B cell (primary cell): ENCODE measurements around the gene WDR1.

Source experiments
- EZH2 ChIP-seq: IDR thresholded peaks from 2 replicates; pipeline ENCODE4 v1.6.1; 2012; ENCODE audit warnings: borderline replicate concordance, low read depth, mild to moderate bottlenecking, moderate library complexity, low read length; ENCODE audit not compliant: insufficient read depth, poor library complexity, severe bottlenecking
- TF ChIP-seq, protein P1 (sequence below): fragments of 200-600 bp; IDR thresholded peaks from one replicate; pipeline ENCODE4 v1.8.0; 2022; ENCODE audit warnings: antibody characterized with exemption, mild to moderate bottlenecking

DNA sequence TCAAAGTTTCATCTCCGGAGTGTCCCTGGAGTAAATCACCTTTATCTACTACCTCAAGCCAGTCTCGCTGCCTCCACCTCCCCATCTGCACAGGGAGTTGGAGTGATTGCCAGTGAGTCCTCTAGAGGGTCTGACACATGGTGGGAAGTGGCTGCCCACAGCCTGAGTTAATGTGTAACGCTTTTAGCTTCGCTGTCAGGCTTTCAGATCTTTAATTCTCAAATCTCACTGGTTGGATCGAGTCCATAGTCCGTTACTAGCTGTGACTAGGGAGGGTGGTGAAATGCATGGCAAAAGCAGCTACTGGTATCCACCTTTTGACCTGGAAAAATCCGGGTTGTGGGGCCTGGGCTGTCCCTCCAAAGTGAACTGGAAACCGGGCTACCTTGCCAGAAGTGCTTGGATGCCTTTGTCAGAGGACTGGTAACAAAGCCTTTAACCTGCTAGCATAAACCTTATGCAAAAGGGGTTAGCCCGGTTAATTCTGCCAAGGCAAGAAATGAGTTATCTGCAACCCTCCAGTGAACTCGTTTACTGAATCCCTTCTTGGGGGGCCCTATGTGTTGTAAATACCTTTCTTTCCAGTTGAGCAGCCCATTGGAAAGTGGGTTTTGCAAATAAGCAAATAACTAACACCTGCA lies 5.1 kb upstream of the WDR1 start:
- TF ChIP-seq, protein P1, sequence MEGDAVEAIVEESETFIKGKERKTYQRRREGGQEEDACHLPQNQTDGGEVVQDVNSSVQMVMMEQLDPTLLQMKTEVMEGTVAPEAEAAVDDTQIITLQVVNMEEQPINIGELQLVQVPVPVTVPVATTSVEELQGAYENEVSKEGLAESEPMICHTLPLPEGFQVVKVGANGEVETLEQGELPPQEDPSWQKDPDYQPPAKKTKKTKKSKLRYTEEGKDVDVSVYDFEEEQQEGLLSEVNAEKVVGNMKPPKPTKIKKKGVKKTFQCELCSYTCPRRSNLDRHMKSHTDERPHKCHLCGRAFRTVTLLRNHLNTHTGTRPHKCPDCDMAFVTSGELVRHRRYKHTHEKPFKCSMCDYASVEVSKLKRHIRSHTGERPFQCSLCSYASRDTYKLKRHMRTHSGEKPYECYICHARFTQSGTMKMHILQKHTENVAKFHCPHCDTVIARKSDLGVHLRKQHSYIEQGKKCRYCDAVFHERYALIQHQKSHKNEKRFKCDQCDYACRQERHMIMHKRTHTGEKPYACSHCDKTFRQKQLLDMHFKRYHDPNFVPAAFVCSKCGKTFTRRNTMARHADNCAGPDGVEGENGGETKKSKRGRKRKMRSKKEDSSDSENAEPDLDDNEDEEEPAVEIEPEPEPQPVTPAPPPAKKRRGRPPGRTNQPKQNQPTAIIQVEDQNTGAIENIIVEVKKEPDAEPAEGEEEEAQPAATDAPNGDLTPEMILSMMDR: no peak
- TF ChIP-seq EZH2: no peak
